TTC549 (cell line): ENCODE measurements around the gene KRTAP19-6.
"Not testable (repeated sequence)": the region's sequence is repeated elsewhere in the genome, so short reads cannot be mapped to it uniquely, and the experiment has no call there.

Source experiments
- FAIRE-seq: peaks from 2 replicates; lab custom pipeline; 2012; peaks lifted over from hg19 to GRCh38; lab: Jason Lieb, UNC

KRTAP19-6 gene, protein sequence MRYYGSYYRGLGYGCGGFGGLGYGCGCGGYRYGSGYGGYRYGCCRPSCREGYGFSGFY

DNA sequence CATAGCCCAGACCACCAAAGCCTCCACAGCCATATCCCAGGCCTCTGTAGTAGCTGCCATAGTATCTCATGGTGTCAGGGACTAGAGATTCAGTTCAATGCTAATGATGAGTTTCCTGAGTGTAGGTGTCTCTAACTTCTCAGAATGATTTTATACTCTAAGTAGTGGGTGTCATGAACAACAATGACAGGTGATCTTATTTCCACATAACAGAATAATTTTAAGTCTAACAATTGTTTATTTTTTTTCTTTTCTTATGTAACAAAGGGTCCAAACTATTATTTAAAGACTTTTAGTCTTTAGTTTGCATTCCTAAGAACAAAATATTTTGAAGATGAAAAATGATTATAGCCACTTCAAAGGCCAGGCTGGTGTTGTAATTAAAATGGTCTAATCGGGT lies at the start of gene KRTAP19-6:
Gene KRTAP19-6, minus strand, starts transcription at position 101 of the 400 bp plus-strand sequence. Its CDS starts 31 bp downstream, at position 70.
- no peak for FAIRE-seq

DNA sequence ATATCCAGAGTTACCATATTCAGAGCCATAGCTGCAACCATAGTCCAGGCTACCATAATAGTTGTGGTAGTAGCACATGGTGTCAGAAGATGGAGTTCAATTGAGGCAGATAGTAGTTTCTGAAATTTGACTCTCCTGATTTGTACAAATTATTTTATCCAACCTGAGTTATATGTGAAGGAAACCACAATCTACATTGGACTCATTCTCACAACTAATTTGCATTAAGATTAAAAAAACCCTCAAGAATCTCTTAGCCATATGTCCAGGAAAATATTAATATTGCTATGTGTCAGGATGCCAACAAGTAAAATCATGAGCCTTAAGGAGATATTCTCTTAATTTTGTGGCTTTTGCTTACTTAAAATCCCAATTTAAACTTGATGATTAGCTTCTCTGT lies 48.6 kb upstream of the KRTAP19-6 start, which contains the start of gene KRTAP22-2:
Gene KRTAP22-2, minus strand, starts transcription at position 101 of the 400 bp plus-strand sequence.
- FAIRE-seq: no peak

GRCh38 chr21:30582870-30583269 lies 41.2 kb upstream of the KRTAP19-6 start:
- FAIRE-seq: no peak

- no peak for FAIRE-seq
Measured at GRCh38 chr21:30580132-30580531, 38.5 kb upstream of the KRTAP19-6 start.

GRCh38 chr21:30579346-30579745 lies 37.7 kb upstream of the KRTAP19-6 start:
- no peak for FAIRE-seq

DNA sequence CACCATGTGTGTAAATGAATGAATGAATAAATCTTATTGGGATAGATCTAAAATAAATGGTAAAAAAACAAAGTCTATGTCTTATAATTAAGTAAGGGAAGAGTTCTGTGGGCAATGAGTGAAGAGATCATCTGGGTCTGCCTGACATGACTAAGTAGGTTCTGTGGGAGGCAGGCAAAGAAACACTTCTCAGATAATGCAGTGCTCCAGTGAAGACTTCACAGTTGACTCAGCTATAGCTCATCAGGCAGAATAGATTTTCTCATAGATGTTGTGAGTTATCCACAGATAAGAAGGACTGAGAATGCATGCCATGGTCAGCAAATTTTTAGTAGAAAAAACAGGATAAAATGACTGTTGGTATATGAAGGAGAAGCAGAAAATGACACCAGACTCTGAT lies 36.1 kb upstream of the KRTAP19-6 start:
- no peak for FAIRE-seq

GRCh38 chr21:30567617-30568016 lies 26.0 kb upstream of the KRTAP19-6 start:
- no peak for FAIRE-seq

GRCh38 chr21:30563630-30564029 lies 22.0 kb upstream of the KRTAP19-6 start:
- FAIRE-seq: no peak

- no peak for FAIRE-seq
Measured at GRCh38 chr21:30563072-30563471, 21.4 kb upstream of the KRTAP19-6 start.

DNA sequence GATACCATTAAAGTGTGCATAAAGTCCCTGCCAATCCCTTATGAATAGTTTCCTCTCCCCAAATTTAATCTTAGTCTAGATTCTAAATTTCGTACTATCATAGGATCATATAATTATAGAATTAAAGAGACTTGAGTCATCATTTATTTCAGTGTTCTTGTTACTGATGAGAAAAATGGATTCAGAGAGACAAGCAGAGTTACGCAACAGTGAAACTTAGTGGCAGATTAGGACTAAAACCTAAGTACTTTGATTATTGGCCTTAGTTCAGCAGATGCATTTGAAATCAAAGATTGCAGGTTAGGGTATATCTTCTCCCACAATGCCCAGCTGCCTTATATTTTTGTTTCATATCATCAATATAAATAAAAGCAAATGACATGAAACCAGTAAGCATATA lies 20.3 kb upstream of the KRTAP19-6 start:
- FAIRE-seq: no peak

- no peak for FAIRE-seq
Measured at GRCh38 chr21:30561264-30561895, 19.7 kb upstream of the KRTAP19-6 start, which contains the start of gene KRTAP19-7. KRTAP19-7 (minus strand) TSS chr21:30561314; CDS start chr21:30561289, 25 bp downstream.

GRCh38 chr21:30555095-30555494 lies 13.4 kb upstream of the KRTAP19-6 start:
- FAIRE-seq: no peak

DNA sequence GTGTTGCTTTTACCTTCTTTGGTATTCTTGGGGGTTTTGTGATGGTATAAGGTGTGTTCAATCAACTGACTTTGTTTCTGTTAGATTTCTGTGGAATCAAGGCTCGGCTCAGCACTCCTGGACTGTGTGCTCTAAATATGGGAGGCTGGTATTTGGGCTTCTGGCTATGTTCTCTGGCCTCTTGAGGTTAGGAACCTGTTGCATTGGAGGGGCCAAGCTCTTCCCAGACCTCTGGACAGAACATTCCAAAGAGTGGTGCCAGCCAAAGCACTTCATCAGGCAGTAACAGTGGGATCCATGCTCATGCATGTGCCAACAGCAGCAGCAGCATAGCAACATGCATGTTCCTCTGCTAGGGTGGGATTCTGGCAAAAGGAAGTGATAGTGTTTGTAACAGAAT lies 11.1 kb upstream of the KRTAP19-6 start:
- FAIRE-seq: no peak

DNA sequence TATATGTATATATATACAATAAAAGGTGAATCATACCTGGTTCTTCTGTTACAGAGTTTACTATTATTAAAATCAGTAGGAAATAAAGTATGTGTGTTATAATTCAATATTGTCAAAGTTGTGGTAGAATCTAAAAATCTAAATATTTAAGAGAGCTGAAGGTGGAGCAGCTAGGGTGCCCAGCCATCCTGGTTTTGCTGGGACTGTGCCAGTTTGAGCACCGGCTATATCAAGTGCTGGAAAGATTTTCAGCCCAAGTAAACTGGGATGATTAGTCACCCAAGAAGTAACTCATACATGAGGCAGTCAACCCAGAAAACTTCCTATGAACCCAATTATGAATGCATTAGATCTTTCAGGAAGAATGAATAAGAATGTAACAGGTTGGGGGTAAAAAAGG lies 22.8 kb downstream of the KRTAP19-6 start:
- FAIRE-seq: no peak

- FAIRE-seq: no peak
Measured at GRCh38 chr21:30515681-30516080, 26.0 kb downstream of the KRTAP19-6 start.

DNA sequence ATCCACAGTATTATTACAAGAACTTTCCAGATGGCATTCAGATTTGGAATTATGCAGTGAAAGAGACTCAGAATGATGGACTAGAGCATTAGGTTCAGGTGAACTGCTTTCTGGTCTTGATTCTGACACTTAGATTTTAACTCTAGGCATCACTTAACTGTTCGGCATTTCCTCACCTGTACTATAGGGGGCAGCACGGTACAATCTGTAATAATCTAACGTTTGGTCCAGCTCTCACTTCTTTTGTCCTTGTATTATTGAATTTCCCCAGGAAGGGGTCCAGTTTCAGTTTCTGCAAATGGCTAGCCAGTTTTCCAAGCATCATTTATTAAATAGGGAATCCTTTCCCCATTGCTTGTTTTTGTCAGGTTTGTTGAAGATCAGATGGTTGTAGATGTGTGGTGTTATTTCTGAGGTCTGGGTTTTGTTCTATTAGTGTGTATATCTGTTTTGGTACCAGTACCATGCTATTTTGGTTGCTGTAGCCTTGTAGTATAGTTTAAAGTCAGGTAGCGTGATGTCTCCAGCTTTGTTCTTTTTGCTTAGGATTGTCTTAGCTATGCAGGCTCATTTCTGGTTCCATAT lies 36.0 kb downstream of the KRTAP19-6 start:
- FAIRE-seq: not testable (repeated sequence)

DNA sequence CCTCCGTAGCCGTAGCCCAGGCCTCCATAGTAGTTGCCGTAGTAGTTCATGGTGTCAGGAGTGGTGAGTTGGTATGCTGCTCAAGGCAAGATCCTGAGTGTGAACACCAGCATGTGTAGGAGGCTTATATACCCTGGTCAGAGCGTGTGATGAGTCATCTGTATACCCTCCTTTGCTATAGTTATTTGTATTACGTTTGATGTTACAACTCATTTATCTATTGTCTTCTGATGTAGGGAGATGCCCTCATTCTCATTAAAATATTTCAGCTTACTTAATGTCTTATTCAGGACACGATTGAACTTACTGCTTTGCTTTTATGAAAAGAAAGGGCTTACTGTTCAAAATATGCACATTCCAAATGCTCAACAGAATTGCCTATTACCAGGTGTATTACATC lies 39.6 kb downstream of the KRTAP19-6 start, which contains the start of gene KRTAP19-5:
Gene KRTAP19-5, minus strand, starts transcription at position 101 of the 400 bp plus-strand sequence. Its CDS starts 51 bp downstream, at position 50.
- FAIRE-seq: no peak

- no peak for FAIRE-seq
Measured at GRCh38 chr21:30497065-30497464, 44.6 kb downstream of the KRTAP19-6 start, which contains the start of gene KRTAP19-4. KRTAP19-4 (minus strand) TSS chr21:30497165; CDS start chr21:30497110, 55 bp downstream.

DNA sequence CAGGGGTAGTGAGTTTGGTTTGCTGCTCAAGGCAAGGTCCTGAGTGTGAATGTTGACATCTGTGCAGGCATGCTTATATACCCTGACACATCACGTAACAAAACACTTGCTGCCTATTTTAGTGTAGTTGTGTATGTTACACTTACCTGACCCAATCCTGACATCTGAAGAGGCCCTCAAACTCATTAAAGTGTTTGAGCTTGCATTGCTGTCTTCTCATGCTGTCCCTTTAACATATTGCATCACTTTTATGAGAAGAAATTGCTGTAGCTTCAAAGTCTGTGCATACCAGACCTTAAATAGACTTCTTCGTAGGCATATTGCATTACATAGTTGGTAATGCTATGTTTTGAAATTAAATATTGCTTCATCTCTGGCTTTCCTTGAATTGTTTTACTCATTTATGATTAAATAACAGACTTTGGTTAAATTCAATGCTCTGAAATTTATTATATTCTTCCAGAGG lies 49.7 kb downstream of the KRTAP19-6 start, which contains the start of gene KRTAP19-3:
Gene KRTAP19-3, minus strand, starts transcription at position 51 of the 466 bp plus-strand sequence. CDS start 56 bp downstream, outside the sequence.
- FAIRE-seq: no peak
